Upper lobe of left lung (tissue), 4 donors: ENCODE data around the gene TEX22.

Experiments used
- CTCF ChIP-seq, 6 experiments: fragments of 450-650 bp in 4 of 6; fragments of 200-600 bp in 2 of 6; sonication (generic) in 2 of 6; IDR thresholded peaks; one replicate each; pipeline ENCODE4 v1.5.1; 2016 to 2019; ENCODE audit warnings: antibody characterized with exemption in 6 of 6
- EP300 ChIP-seq, 4 donors: sonication (generic); formaldehyde crosslinking; IDR thresholded peaks; one replicate each; pipeline ENCODE4 v1.5.1; 2017; ENCODE audit warnings: antibody characterized with exemption in 4 of 4, control low read depth in 2 of 4
- POLR2A ChIP-seq, 4 donors: fragments of 450-650 bp; IDR thresholded peaks; one replicate each; pipeline ENCODE4 v1.5.1; 2016 to 2017; ENCODE audit warnings: antibody characterized with exemption in 4 of 4, mild to moderate bottlenecking in 2 of 4
- POLR2AphosphoS5 ChIP-seq, 2 donors: sonication (generic); formaldehyde crosslinking; IDR thresholded peaks; one replicate each; pipeline ENCODE4 v1.5.1; 2017; ENCODE audit warnings: antibody characterized with exemption in 2 of 2

- TF ChIP-seq CTCF (IDR thresholded peaks at IDR 0.05) = no peak
- no peak for TF ChIP-seq POLR2A (IDR thresholded peaks at IDR 0.05)
- TF ChIP-seq EP300 (IDR thresholded peaks at IDR 0.05) = no peak
- TF ChIP-seq POLR2AphosphoS5 (IDR thresholded peaks at IDR 0.05) = no peak
Observed at GRCh38 chr14:105401699-105402098, 3.4 kb downstream of the TEX22 start.
